ENCODE data around the gene B2M. TPM values are rescaled to one million over a fixed set of nuclear protein-coding genes. Genes with fewer than 3 reads are reported as not detected.
"Not testable (repeated sequence)": the region's sequence is repeated elsewhere in the genome, so short reads cannot be mapped to it uniquely, and the experiment has no call there.

The B2M gene
- total RNA-seq, 4 donors from 2014 or later, result 3,609 to 4,918 (median 4,073) TPM

DNA sequence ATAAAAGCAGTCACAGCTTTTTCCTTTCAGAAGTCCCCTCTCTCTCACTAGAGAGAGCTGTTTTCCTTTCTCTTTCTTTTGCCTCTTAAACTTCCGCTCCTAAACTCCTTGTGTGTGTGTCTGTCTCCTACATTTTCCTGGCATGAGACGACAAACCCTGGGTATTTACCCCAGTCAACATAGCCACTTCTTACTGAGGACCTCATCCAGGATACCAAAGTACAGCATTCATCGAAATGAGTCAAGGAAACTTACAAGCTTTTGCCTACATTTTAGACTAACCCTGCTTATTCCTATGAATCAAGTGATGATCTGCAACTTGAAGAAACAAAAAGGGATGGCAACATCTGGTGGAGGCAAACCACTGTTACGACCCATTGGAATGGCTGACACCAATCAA, 16.9 kb upstream of the B2M start:
- no peaks in the 10 kb centered on the region for H3K4me1 ChIP-seq
- no peaks in the 10 kb centered on the region for H3K36me3 ChIP-seq
- WGBS, result 85% methylated on average over 4 of the region's 4 CpGs
- TF ChIP-seq EP300 (IDR thresholded peaks at IDR 0.05), result no peak
- no peak for TF ChIP-seq POLR2A (IDR thresholded peaks at IDR 0.05)
- TF ChIP-seq POLR2AphosphoS5 (IDR thresholded peaks at IDR 0.05), result no peak
- TF ChIP-seq, protein P1, sequence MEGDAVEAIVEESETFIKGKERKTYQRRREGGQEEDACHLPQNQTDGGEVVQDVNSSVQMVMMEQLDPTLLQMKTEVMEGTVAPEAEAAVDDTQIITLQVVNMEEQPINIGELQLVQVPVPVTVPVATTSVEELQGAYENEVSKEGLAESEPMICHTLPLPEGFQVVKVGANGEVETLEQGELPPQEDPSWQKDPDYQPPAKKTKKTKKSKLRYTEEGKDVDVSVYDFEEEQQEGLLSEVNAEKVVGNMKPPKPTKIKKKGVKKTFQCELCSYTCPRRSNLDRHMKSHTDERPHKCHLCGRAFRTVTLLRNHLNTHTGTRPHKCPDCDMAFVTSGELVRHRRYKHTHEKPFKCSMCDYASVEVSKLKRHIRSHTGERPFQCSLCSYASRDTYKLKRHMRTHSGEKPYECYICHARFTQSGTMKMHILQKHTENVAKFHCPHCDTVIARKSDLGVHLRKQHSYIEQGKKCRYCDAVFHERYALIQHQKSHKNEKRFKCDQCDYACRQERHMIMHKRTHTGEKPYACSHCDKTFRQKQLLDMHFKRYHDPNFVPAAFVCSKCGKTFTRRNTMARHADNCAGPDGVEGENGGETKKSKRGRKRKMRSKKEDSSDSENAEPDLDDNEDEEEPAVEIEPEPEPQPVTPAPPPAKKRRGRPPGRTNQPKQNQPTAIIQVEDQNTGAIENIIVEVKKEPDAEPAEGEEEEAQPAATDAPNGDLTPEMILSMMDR (IDR thresholded peaks at IDR 0.05), result no peak
- no peak overlapping the region for H3K4me3 ChIP-seq
- no peaks in the 10 kb centered on the region for H3K27me3 ChIP-seq
- DNase-seq (ENCODE audit: low spot score in 2 of 2), result no peak
- no peaks in the 10 kb centered on the region for H3K9me3 ChIP-seq
- H3K27ac ChIP-seq, result no peak overlapping the region

DNA sequence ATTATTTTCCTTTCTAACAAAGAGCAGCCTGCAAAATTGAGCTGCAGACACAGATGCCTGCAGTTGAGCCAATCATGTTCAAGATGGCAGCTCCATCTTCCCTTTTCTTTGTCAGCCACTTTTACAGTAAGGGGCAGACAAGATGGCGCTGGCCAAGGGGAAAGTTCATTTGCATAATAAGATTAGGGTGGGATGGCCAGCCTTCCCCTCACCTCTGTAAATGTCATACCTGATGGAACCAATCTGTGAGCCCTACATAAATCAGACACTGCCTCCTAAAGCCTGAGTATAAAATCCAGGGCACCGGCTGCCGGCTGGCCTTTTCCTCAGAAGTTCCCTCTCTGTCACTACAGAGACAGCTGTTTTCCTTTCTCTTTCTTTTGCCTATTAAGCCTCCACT, 16.0 kb upstream of the B2M start:
- TF ChIP-seq POLR2AphosphoS5 (IDR thresholded peaks at IDR 0.05), result no peak
- no peak for TF ChIP-seq EP300 (IDR thresholded peaks at IDR 0.05)
- TF ChIP-seq POLR2A (IDR thresholded peaks at IDR 0.05), result no peak
- TF ChIP-seq, protein P1 (IDR thresholded peaks at IDR 0.05), result no peak
- H3K9me3 ChIP-seq, result no peaks in the 10 kb centered on the region
- H3K4me3 ChIP-seq, result no peak overlapping the region
- H3K4me1 ChIP-seq, result no peaks in the 10 kb centered on the region
- H3K27me3 ChIP-seq, result no peaks in the 10 kb centered on the region
- WGBS, result 56% methylated on average over 3 of the region's 3 CpGs
- no peak for DNase-seq (ENCODE audit: low spot score in 2 of 2)
- H3K36me3 ChIP-seq, result no peaks in the 10 kb centered on the region
- no peak overlapping the region for H3K27ac ChIP-seq

DNA sequence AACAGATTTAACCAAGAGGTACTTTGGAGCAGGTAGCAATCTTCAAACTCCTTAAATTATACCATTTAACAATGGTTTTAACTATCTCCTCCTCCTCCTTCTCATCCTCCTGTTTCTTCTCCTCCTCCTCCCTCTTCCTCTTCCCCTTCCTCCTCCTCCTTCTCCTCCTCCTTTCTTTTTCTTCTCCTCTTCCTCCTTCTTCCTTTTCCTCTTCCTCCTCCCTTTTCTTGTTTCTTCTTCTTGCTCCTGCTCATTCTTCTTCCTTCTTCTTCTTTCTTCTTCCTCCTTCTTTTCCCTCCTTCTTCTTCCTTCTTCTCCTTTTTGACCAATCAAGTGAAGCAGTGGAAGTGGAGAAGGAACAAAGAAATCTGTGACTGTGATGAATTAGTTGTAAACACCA, 14.3 kb upstream of the B2M start:
- Histone ChIP-seq H3K9me3 (no peaks in the 10 kb centered on the region), H3K27me3 (no peaks in the 10 kb centered on the region), H3K27ac (no peak overlapping the region), H3K36me3 (no peaks in the 10 kb centered on the region), H3K4me3 (no peak overlapping the region), H3K4me1 (no peaks in the 10 kb centered on the region)
- DNase-seq (ENCODE audit: low spot score in 2 of 2), result no peak
- TF ChIP-seq POLR2AphosphoS5 (IDR thresholded peaks at IDR 0.05) (no peak), POLR2A (IDR thresholded peaks at IDR 0.05) (no peak), EP300 (IDR thresholded peaks at IDR 0.05) (no peak)
- TF ChIP-seq, protein P1 (IDR thresholded peaks at IDR 0.05), result no peak

DNA sequence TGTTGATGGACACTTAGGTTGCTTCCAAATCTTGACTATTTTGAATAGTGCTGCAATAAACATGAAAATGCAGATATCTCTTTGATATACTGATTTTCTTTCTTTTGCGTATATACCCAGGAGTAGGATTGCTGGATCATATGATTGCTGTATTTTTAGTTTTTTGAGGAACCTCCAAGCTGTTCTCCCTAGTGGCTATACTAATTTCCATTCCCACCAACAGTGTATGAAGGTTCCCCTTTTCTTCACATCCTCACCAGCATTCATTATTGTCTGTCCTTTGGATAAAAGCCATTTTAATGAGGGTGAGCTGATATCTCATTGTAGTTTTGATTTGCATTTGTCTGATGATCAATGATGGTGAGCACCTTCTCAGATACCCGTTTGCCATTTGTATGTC, 12.7 kb upstream of the B2M start:
- no peak for DNase-seq (ENCODE audit: low spot score in 2 of 2)
- TF ChIP-seq POLR2AphosphoS5 (IDR thresholded peaks at IDR 0.05) (no peak), EP300 (IDR thresholded peaks at IDR 0.05) (no peak), POLR2A (IDR thresholded peaks at IDR 0.05) (no peak)
- TF ChIP-seq, protein P1 (IDR thresholded peaks at IDR 0.05), result no peak
- no peaks in the 10 kb centered on the region for H3K4me1 ChIP-seq
- no peak overlapping the region for H3K27ac ChIP-seq
- 91% methylated on average over 2 of the region's 2 CpGs for WGBS
- H3K4me3 ChIP-seq, result no peak overlapping the region
- peaks cover 4% of the 10 kb centered on the region for H3K9me3 ChIP-seq
- H3K27me3 ChIP-seq, result no peaks in the 10 kb centered on the region
- no peaks in the 10 kb centered on the region for H3K36me3 ChIP-seq

DNA sequence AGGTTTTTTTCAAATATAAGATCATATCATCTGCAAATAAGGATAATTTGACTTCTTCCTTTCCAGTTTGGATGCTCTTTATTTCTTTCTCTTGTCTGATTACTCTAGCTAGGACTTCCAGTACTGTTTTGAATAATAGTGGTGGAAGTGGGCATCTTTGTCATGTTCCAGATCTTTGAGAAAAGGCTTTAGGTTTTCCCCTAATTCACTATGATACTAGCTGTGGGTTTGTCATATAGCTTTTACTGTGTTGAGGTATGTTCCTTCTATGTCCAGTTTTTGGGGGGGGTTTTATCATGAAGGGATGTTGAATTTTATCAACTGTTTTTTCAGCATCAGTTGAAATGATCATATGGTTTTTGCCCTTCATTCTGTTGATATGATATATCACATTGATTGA, 10.6 kb upstream of the B2M start:
- not testable (repeated sequence) for H3K27ac ChIP-seq; H3K4me3 ChIP-seq; DNase-seq (ENCODE audit: low spot score in 2 of 2); H3K9me3 ChIP-seq; H3K4me1 ChIP-seq; H3K36me3 ChIP-seq; H3K27me3 ChIP-seq

DNA sequence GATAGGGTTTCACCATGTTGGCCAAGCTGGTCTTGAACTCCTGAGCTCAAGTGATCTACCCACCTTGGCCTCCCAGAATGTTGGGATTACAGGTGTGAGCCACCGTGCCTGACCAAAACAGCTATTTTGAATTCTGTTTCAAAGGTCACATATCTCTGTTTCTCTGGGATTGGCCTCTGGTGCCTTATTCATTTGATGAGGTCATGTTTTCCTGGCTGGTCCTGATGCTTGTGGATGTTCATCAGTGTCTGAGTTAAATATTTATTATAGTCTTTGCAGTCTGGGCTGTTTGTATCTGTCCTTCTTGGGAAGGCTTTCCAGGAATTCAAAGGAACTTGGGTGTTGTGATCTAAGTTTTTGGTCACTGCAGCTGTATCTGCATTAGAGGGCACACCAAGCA, 5.3 kb upstream of the B2M start:
- H3K4me3 ChIP-seq, result no peak overlapping the region
- no peak overlapping the region for H3K27ac ChIP-seq
- no peaks in the 10 kb centered on the region for H3K27me3 ChIP-seq
- DNase-seq (ENCODE audit: low spot score in 2 of 2), result no peak
- H3K9me3 ChIP-seq, result peaks cover 4% of the 10 kb centered on the region
- TF ChIP-seq, protein P1 (IDR thresholded peaks at IDR 0.05), result no peak
- TF ChIP-seq POLR2A (IDR thresholded peaks at IDR 0.05) (no peak), EP300 (IDR thresholded peaks at IDR 0.05) (no peak), POLR2AphosphoS5 (IDR thresholded peaks at IDR 0.05) (no peak)
- no peaks in the 10 kb centered on the region for H3K36me3 ChIP-seq
- peaks cover 9% of the 10 kb centered on the region for H3K4me1 ChIP-seq
- WGBS, result 85% methylated on average over 1 of the region's 1 CpG

All from suprapubic skin (tissue), 4 donors.